Calu3 (cell line): ENCODE results near the gene CDK14. TPM values are rescaled to one million over a fixed set of nuclear protein-coding genes. Genes with fewer than 3 reads are reported as not detected.

Experiments used
- BruUV-seq: library from RNA; stranded (reverse); fragments of 400-500 nt; replicated peaks from 2 replicates; lab custom pipeline; 2021; lab: Mats Ljungman, UMichigan
- CTCF ChIA-PET: fragments of 300-600 bp; sonication (Branson Sonifier 250); formaldehyde crosslinking; loops from one replicate; lab custom pipeline; 2022; ENCODE audit warnings: antibody characterized with exemption; lab: Charles Lee
- DNase-seq: peaks from one replicate; pipeline ENCODE4 v3.0.0; 2022
- H3K27ac Mint-ChIP-seq: one replicate; pipeline ENCODE4 v1.8.0; 2022; ENCODE audit warnings: mixed read lengths; ENCODE audit not compliant: unreplicated experiment
- H3K27me3 Mint-ChIP-seq: one replicate; pipeline ENCODE4 v1.8.0; 2022; ENCODE audit warnings: mixed read lengths; ENCODE audit not compliant: unreplicated experiment
- H3K36me3 Mint-ChIP-seq: one replicate; pipeline ENCODE4 v1.8.0; 2022; ENCODE audit warnings: mild to moderate bottlenecking, moderate library complexity, mixed read lengths; ENCODE audit not compliant: insufficient read depth, unreplicated experiment
- H3K4me1 Mint-ChIP-seq: one replicate; pipeline ENCODE4 v1.8.0; 2022; ENCODE audit warnings: mild to moderate bottlenecking, low read depth, mixed read lengths; ENCODE audit not compliant: unreplicated experiment
- H3K4me3 Mint-ChIP-seq: one replicate; pipeline ENCODE4 v1.8.0; 2022; ENCODE audit warnings: mild to moderate bottlenecking, low read depth, moderate library complexity, mixed read lengths; ENCODE audit not compliant: unreplicated experiment
- H3K9me3 Mint-ChIP-seq: one replicate; pipeline ENCODE4 v1.8.0; 2022; ENCODE audit warnings: low read depth, mixed read lengths; ENCODE audit not compliant: unreplicated experiment
- CTCF ChIP-seq: fragments of 200-600 bp; IDR thresholded peaks from one replicate; pipeline ENCODE4 v1.8.0; 2022; ENCODE audit warnings: antibody characterized with exemption; ENCODE audit not compliant: unreplicated experiment
- intact Hi-C: fragments of 100-400 bp; cut with micrococcal nuclease; formaldehyde crosslinking; loops from one replicate; pipeline ENCODE4 v1.10.0; 2022; ENCODE audit not compliant: unreplicated experiment
- total RNA-seq: library from RNA; stranded (reverse); gene quantifications from 2 replicates; pipeline ENCODE4 v1.2.3, GENCODE V29; 2022

Gene CDK14
- total RNA-seq, 1 experiment from 2014 or later, result 29.4 TPM

GRCh38 chr7:90613088-90613498 lies 17.0 kb downstream of the CDK14 start:
- no peaks in the 10 kb centered on the region for H3K9me3 Mint-ChIP-seq
- intact Hi-C loops, result no loop called here
- DNase-seq, result no peak
- H3K4me3 Mint-ChIP-seq, result no peak overlapping the region
- TF ChIP-seq CTCF, result no peak
- no peaks in the 10 kb centered on the region for H3K36me3 Mint-ChIP-seq
- no TSS peak for BruUV-seq
- no peaks in the 10 kb centered on the region for H3K27me3 Mint-ChIP-seq
- CTCF ChIA-PET, result no interaction called here
- H3K27ac Mint-ChIP-seq, result no peak overlapping the region
- peaks cover 11% of the 10 kb centered on the region for H3K4me1 Mint-ChIP-seq

- Mint-ChIP-seq H3K36me3 (no peaks in the 10 kb centered on the region), H3K27ac (no peak overlapping the region), H3K4me3 (no peak overlapping the region), H3K9me3 (no peaks in the 10 kb centered on the region), H3K27me3 (no peaks in the 10 kb centered on the region), H3K4me1 (peaks cover 40% of the 10 kb centered on the region)
- DNase-seq, result no peak
- no TSS peak for BruUV-seq
- intact Hi-C loops, result no loop called here
- TF ChIP-seq CTCF, result no peak
- CTCF ChIA-PET, result no interaction called here
These were observed 21.3 kb downstream of the CDK14 start for GRCh38 chr7:90617442-90617841.

- H3K27ac Mint-ChIP-seq, result no peak overlapping the region
- BruUV-seq, result no TSS peak
- H3K27me3 Mint-ChIP-seq, result no peaks in the 10 kb centered on the region
- no peaks in the 10 kb centered on the region for H3K9me3 Mint-ChIP-seq
- intact Hi-C loops, result no loop called here
- TF ChIP-seq CTCF, result no peak
- H3K36me3 Mint-ChIP-seq, result no peaks in the 10 kb centered on the region
- H3K4me3 Mint-ChIP-seq, result no peak overlapping the region
- DNase-seq, result no peak
- H3K4me1 Mint-ChIP-seq, result peaks cover 54% of the 10 kb centered on the region
- CTCF ChIA-PET, result no interaction called here
These were observed 22.8 kb downstream of the CDK14 start for GRCh38 chr7:90618876-90619275.

- H3K4me3 Mint-ChIP-seq, result no peak overlapping the region
- intact Hi-C loops, result no loop called here
- no peak overlapping the region for H3K27ac Mint-ChIP-seq
- TF ChIP-seq CTCF, result no peak
- CTCF ChIA-PET, result no interaction called here
- no peak for DNase-seq
- no peaks in the 10 kb centered on the region for H3K9me3 Mint-ChIP-seq
- peaks cover 70% of the 10 kb centered on the region for H3K4me1 Mint-ChIP-seq
- BruUV-seq, result no TSS peak
- H3K27me3 Mint-ChIP-seq, result no peaks in the 10 kb centered on the region
- H3K36me3 Mint-ChIP-seq, result no peaks in the 10 kb centered on the region
These were observed 25.1 kb downstream of the CDK14 start for GRCh38 chr7:90621125-90621746.
